Measurements from ENCODE around the gene GPC5. TPM values are rescaled to one million over a fixed set of nuclear protein-coding genes. Genes with fewer than 3 reads are reported as not detected.

Gene GPC5
- total and polyA plus RNA-seq, 2 of the 13 experiments (the other 11 are each of a cell fraction or from before 2014, with no cell fraction given) = 0.02 to 0.07 TPM

- TF ChIP-seq ZNF740 (CRISPR knock-in tag; IDR thresholded peaks at IDR 0.05) = no peak
- no peak for TF ChIP-seq RBM22 (optimal IDR thresholded peaks at IDR 0.05; ENCODE audit: low read length)
- no peak for TF ChIP-seq MBNL3 (CRISPR knock-in tag; conservative IDR thresholded peaks at IDR 0.05)
- TF ChIP-seq ZNF678 (CRISPR knock-in tag; IDR thresholded peaks at IDR 0.05) = no peak
- no peak for TF ChIP-seq NFKB2 (CRISPR knock-in tag; IDR thresholded peaks at IDR 0.05; ENCODE audit: borderline replicate concordance)
- no peak for TF ChIP-seq ZNF691 (CRISPR knock-in tag; IDR thresholded peaks at IDR 0.05; ENCODE audit: borderline replicate concordance, low read depth)
These were observed 1035.0 kb downstream of the GPC5 start (continued) for GRCh38 chr13:92433386-92433785.

GRCh38 chr13:92433963-92434362 lies 1035.5 kb downstream of the GPC5 start:
- no peak overlapping the region for H3K4me2 ChIP-seq (ENCODE audit: low read depth, low read length)
- no peak for FAIRE-seq
- TF ChIP-seq ZBED4 (CRISPR knock-in tag; IDR thresholded peaks at IDR 0.05; ENCODE audit: borderline replicate concordance) (no peak), ZNF343 (CRISPR knock-in tag; IDR thresholded peaks at IDR 0.05) (no peak), PRDM10 (CRISPR knock-in tag; IDR thresholded peaks at IDR 0.05; ENCODE audit: low read depth) (no peak), FOXA1 (IDR thresholded peaks at IDR 0.05) (no peak), FOXA1 (CRISPR knock-in tag; IDR thresholded peaks at IDR 0.05) (no peak), NFATC3 (CRISPR knock-in tag; IDR thresholded peaks at IDR 0.05) (no peak), KLF9 (CRISPR knock-in tag; IDR thresholded peaks at IDR 0.05; ENCODE audit: low read depth) (no peak), IKZF4 (CRISPR knock-in tag; IDR thresholded peaks at IDR 0.05; ENCODE audit: borderline replicate concordance, low read depth, not compliant biosample characterization) (no peak), CHD2 (IDR thresholded peaks at IDR 0.05; ENCODE audit: low read depth, low read length) (no peak)

More at GRCh38 chr13:92433963-92434362, 1035.5 kb downstream of the GPC5 start:
- no peaks in the 10 kb centered on the region for H3K36me3 ChIP-seq (replicated peaks in 1 of 2; ENCODE audit: control insufficient read depth in 1 of 2, insufficient read depth in 2 of 2, low read length in 2 of 2)
- 3% methylated on average over 1 of the region's 1 CpG for WGBS (ENCODE audit: low lambda C conversion rate)
- H3K9ac ChIP-seq (ENCODE audit: insufficient read depth, low read depth, low read length) = no peak overlapping the region
- no TSS peak for BruUV-seq (replicated peaks)
- H3K9me3 ChIP-seq (ENCODE audit: low read length) = no peaks in the 10 kb centered on the region
- no peak overlapping the region for H3K27ac ChIP-seq (ENCODE audit: extremely low read length, insufficient read depth, low read length)
- H4K20me1 ChIP-seq (ENCODE audit: insufficient read depth, low read length) = no peaks in the 10 kb centered on the region
- no peak overlapping the region for H3K4me3 ChIP-seq (replicated peaks in 1 of 3; ENCODE audit: insufficient read depth in 1 of 3, low read depth in 2 of 3, low read length in 3 of 3)
- no peaks in the 10 kb centered on the region for H3K79me2 ChIP-seq (ENCODE audit: insufficient read depth, low read length)
- ATAC-seq = no peak
- no peak overlapping the region for H2AFZ ChIP-seq (ENCODE audit: low read length)
- in situ Hi-C loops (cut with HindIII; ENCODE audit: extremely low pct_ligation_motif_present, low pct_unique_long_range_greater_than_20kb) (no loop called here), intact Hi-C loops (cut with micrococcal nuclease; ENCODE audit: unreplicated experiment) (no loop called here)
- ChIA-PET CTCF (ENCODE audit: low intra/inter-chr PET ratio, low total read pairs) (no interaction called here), POLR2A (no interaction called here)
- DNase-seq (ENCODE audit: low spot score) = no peak
- H3K27me3 ChIP-seq (ENCODE audit: control insufficient read depth in 1 of 2, insufficient read depth in 2 of 2, low read length in 2 of 2) = no peaks in the 10 kb centered on the region
- H3K4me1 ChIP-seq (ENCODE audit: insufficient read depth, low read length) = no peaks in the 10 kb centered on the region

Measured in HepG2 (cell line).